ENCODE results near the gene PROSER2.

PROSER2 gene

DNA sequence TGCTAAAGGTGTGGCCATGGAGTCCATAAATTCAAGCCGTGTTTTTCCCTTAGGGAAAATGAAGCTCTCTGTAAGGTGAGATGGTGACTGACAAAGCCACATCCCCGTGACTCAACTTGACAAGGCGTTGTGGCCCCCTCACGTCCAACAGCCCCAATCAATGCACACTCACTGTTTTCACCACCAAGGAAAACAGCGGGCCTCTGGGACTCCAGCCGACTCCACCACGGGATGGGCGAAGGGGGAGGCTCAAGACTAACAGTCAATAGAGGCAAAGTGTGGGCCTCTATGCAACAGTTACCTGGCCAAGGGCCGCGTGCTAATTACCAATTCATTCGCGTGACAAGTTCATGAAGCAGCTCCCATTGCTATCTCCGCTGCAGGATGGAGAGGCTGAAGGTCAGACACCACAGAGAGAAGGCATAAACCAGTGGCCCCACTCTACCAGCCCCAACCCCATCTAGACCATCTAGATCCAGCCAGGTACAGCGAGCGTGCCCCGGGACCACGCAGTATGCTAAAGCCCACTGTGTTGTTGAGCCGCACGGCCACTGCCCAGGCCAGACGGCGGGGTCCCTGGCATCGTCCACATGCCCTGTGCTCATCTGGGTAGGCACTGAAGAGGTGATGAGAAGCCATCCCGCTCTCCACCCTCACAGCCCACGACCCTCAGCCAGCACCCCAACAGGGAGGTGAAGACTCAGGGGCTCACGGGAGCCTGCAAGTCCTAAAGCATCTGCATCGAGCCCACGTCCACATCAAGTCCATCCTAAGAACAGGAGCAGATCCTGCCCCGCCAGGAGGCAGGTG lies 76.1 kb downstream of the PROSER2 start:
- FAIRE-seq (no peak), DNase-seq (ENCODE audit: insufficient read length, low spot score) (no peak)

DNA sequence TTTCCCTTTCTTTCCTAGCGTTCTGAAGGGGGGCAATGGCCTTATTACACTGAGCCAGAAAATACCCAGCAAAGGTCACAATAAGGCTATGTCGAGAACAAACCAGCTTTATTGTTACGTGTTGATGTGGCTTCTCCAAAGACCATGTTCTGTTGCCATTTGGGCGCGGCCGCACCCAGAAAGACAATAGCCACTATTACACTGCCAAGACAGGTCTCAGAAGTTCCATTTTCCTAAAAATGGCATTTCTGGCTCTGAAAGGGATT lies 77.8 kb downstream of the PROSER2 start:
- DNase-seq (ENCODE audit: insufficient read length, low spot score) (no peak), FAIRE-seq (no peak)

DNA sequence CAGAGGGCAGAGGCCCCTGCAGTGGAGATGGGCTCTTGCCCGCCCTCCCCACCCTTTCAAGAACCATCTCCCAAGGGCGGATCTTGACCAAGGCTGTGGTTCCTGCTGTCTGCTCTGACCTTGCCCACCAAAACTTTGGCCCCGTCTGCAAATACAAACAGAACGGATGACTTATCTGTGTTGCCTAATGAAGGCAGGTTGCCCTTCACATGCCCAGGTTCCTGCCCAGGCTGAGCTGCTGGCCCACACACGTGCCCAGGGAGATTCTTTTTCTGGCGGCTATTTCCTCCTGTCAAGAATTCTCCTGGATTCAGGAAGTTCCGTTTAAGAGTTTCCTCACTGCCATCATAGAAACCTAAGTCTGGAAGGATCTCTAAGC lies 78.3 kb downstream of the PROSER2 start:
- DNase-seq (ENCODE audit: insufficient read length, low spot score) (no peak), FAIRE-seq (no peak)

DNA sequence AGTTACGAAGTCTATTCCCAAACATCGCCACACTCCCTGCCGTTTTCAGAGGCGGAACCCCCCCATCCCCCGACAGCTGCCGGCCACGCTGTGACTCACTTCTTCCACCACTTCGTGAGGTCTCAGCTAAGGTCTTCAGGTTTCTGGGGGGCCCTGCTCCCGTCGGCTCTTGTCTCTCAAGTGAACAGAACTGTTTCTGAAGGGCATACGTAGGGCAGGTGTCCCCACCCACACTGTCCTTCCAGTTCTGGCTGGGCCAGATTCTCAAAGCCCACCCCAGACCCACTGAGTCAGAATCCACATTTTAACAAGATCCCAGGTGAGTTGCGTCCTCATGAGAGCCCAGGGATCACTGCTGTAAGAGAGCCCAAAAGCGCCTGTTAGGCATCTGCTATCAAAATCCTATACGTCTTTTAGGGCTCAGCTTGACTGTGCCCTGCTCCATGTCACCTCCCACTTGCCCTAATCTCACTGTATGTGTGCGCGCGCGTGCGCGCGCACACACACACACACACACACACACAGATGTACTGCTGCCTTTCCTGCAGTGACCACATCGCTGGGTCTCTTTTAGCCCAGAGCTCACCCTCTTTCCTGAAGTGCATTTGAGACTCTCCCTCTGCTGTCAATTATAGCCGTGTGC lies 78.8 kb downstream of the PROSER2 start:
- FAIRE-seq: no peak
- DNase-seq (ENCODE audit: insufficient read length, low spot score): no peak

DNA sequence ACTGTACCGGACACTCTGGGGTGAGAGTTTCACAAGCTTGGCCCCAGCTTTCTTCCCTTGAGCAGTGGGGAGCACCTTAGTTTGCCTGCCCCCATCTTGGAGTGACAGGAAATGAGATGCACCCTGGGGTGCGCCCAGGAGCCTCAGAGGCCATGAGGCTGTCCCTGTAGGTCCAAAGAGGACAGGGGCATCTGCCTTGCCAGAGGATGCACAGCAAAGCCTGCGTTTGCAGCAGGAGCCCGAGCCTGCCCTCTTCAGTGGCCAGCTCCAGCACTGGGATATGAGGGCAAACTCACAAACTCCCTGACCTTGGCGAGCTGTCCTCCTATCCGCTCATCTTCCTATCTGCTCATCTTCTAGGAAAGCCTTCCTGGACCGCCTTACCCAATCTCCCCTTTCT lies 79.5 kb downstream of the PROSER2 start:
- FAIRE-seq (no peak), DNase-seq (ENCODE audit: insufficient read length, low spot score) (no peak)

DNA sequence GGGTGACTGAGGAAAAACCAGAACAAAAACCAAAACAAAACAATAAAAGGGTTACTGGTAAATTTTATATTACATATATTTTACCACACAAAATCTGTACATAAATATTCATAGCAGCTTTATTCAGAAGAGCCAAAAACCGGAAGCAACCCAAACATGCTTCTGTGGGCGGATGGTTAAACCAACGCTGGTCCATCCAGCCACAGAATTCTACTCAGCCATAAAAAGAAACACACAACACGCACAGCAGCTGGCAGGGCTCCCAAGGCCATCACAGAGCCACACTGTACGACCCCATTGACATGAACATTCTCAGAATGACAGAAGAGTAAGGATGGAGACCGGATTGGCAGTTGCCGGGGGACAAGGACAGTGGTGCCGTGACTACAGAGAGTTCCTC lies 83.6 kb downstream of the PROSER2 start:
- DNase-seq (ENCODE audit: insufficient read length, low spot score): no peak
- FAIRE-seq: no peak

DNA sequence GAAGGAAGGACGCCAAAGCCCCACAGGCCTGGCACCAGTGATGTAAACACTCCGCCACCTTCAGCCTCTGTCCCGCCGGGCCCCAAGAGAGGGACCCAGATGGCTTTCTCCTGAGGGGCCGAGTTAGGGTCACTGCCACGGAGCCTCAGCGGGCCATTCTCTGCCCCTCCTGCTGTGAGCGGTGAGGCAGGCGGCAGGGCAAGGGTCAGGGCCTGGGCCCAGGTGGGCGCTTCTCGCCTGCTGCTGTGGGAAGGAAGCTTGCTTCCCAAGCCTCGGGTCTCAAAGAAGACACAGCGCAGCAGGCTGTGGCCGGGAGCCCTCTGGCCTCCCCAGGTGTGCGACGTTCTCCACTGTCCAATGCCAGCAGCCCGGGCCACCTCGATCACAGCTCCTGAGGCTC lies 84.8 kb downstream of the PROSER2 start:
- no peak for FAIRE-seq

DNA sequence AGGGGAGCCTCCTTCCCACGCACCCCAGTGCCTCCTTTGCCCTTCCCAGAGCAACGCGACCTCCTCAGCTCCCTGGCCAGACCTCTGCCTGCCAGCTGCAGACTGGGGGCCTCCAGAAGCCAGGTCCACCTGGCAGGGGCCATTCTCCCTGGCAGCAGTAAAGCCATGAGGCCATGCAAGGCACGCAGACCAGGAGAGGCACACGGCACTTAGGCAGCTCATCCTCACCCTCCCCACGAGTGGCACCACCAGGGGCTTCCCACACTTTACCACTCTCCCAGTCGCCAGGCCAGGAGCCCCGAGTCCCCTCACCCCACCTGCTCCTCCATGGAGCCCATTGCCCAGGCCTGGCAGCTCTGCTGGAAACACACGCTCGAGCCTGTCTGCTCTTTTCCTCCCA lies 85.4 kb downstream of the PROSER2 start:
- FAIRE-seq (no peak), DNase-seq (ENCODE audit: insufficient read length, low spot score) (no peak)

More for the DNA sequence above, 84.8 kb downstream of the PROSER2 start:
- no peak for DNase-seq (ENCODE audit: insufficient read length, low spot score)

DNA sequence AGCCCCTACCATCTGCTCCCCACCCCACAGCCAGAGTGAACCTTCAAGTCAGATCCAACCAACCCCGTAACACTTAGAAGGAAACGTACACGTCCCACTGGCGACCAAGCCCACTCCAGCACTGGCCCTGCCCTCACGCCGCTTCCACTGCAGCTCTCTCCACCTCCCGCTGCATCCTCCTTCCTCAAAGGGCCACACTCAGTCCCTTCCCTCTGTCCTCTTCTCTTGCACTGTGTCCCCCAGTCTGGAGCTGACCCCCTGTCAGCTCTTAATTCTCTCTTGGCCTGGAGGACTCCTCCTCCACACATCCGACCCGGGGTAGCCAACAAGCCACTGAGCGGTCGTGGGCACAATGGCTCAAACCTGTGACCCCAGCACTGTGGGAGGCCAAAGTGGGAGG lies 85.8 kb downstream of the PROSER2 start:
- FAIRE-seq (no peak), DNase-seq (ENCODE audit: insufficient read length, low spot score) (no peak)

DNA sequence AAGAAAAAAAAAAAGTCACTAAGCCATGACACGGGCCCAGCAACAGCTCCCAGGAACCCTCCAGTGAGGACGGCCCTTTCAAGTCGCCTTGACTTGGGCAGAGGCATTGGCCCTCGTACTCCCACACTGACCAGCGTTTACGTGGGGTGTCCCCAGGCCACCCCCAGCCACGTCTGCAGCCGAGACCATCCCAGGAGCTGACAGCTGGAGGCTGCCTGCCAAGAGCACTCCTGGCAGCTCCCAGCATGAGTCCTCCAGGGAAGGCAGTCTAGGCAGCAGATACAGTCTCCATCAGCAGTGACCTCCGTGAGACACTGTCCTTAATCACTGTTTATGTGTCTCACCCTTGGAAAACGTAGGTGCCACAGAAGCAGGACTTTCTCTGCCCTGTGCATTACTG lies 86.5 kb downstream of the PROSER2 start:
- no peak for FAIRE-seq
- DNase-seq (ENCODE audit: insufficient read length, low spot score): no peak

DNA sequence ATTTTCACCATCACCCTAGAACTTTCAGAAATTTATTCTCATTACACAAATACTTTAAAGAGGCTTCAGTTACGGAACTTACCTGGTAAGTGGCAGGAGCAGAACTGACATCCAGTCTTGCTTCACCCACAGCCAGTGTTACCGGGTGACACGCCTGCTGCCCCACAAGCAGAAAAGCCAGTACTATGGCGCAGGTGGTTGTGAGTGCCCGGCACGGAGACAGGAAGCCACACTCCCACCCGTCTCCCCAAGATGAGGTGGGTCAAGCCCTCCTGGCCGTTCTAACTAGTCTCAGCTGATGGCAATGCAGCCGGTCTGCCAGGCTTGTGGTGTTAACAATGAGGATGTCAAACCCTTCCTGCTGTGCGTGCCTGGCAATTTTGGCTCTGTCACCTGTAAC lies 86.9 kb downstream of the PROSER2 start:
- FAIRE-seq: no peak
- DNase-seq (ENCODE audit: insufficient read length, low spot score): no peak

DNA sequence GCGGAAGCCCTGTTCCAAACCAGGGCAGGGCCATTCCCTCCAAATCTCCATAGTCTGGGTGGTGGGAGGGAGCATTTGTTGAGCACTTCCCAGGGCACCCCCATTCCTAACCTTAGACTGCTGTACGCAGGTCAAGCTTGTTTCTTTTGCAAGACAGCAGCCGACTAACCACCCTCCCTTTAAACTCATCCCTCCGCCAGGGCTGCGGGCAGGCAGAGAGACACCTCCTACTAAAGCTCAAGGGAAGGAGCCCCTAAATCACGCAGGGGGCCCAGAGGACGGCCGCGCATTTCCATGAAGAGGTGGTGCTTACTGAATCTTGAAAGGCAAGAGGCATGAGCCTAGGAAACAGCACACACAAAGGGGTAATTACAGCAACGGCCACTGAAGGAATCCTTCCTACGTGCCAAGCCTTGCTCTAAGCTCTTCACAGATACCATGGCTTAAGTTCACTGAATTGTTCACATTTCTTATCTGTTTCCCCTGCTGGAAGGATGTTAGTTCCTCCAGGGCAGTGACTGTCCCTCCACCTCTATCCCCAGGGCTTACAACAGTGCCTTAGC lies 90.0 kb downstream of the PROSER2 start:
- no peak for FAIRE-seq

DNA sequence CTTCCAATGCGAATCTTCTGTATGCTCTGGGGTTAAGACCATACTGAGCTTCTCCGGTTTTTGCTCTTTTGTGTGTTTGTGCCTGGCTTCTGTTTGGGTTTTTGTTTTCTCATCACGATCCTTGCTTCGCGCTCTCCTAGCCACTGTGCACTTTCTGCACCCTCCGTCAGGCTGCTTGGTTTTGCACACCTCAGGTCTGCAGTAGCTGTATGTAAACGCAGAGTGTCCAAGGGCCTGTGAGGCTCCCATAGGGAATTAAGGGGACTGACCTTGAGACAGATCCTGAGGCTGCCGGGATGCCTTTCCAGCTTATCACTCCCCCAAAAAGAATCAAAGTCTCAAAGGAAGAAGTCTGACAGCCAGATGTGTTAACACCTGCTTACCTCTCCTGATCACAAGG lies 95.2 kb downstream of the PROSER2 start:
- FAIRE-seq: no peak
- no peak for DNase-seq (ENCODE audit: insufficient read length, low spot score)

More for the DNA sequence above, 90.0 kb downstream of the PROSER2 start:
- no peak for DNase-seq (ENCODE audit: insufficient read length, low spot score)

DNA sequence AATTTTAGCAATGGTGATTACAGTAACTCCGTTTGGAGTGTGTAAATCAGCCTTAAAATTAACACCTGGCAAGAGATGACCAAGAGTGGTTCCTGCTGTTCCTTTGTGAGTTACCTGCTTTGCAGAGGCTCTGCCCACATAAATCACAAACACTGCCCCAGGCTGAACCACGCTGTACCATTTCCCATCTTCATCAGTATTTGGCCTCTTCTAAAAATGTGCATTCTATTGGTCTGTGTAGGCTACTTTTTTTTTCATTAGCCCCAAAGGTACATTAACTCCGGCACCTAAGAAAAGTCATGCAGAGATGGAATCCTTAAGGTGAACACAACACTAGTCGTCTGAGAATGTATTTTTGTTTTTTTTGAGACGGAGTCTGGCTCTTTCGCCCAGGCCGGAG lies 96.1 kb downstream of the PROSER2 start:
- no peak for DNase-seq (ENCODE audit: insufficient read length, low spot score)
- FAIRE-seq: no peak
